ENCODE data around the gene PIR.

PIR gene

GRCh38 chrX:15391850-15392249 is 101.3 kb downstream of the PIR start:
- TF ChIP-seq CTCF (IDR thresholded peaks at IDR 0.05; ENCODE audit: low read depth, low read length): no peak
- no peak overlapping the region for H3K4me3 ChIP-seq (ENCODE audit: low read depth, low read length)

GRCh38 chrX:15384304-15384703 is 108.8 kb downstream of the PIR start, which contains the start of gene VEGFD:
TSS of gene VEGFD (minus strand) at chrX:15384413. CDS start at chrX:15383946, 467 bp downstream.
- no peak within 1 kb of the TSS for H3K4me3 ChIP-seq (ENCODE audit: low read depth, low read length)
- no peak for TF ChIP-seq CTCF (IDR thresholded peaks at IDR 0.05; ENCODE audit: low read depth, low read length)

GRCh38 chrX:15382813-15383212 is 110.3 kb downstream of the PIR start:
- TF ChIP-seq CTCF (IDR thresholded peaks at IDR 0.05; ENCODE audit: low read depth, low read length): peak; percentile 13; the same call in 1 of the 2 replicates
- no peak overlapping the region for H3K4me3 ChIP-seq (ENCODE audit: low read depth, low read length)

GRCh38 chrX:15376956-15377355 is 116.2 kb downstream of the PIR start:
- H3K4me3 ChIP-seq (ENCODE audit: low read depth, low read length): no peak overlapping the region
- TF ChIP-seq CTCF (IDR thresholded peaks at IDR 0.05; ENCODE audit: low read depth, low read length): no peak

GRCh38 chrX:15373976-15374375 is 119.2 kb downstream of the PIR start:
- TF ChIP-seq CTCF (IDR thresholded peaks at IDR 0.05; ENCODE audit: low read depth, low read length): no peak

GRCh38 chrX:15366506-15367352 is 126.4 kb downstream of the PIR start:
- no peak overlapping the region for H3K4me3 ChIP-seq (ENCODE audit: low read depth, low read length)
- TF ChIP-seq CTCF (IDR thresholded peaks at IDR 0.05; ENCODE audit: low read depth, low read length): no peak

More at GRCh38 chrX:15373976-15374375, 119.2 kb downstream of the PIR start:
- H3K4me3 ChIP-seq (ENCODE audit: low read depth, low read length): no peak overlapping the region

GRCh38 chrX:15359701-15360100 is 133.4 kb downstream of the PIR start:
- TF ChIP-seq CTCF (IDR thresholded peaks at IDR 0.05; ENCODE audit: low read depth, low read length): no peak
- H3K4me3 ChIP-seq (ENCODE audit: low read depth, low read length): no peak overlapping the region
